HG02870 (cell line): ENCODE data around the gene PROCA1.
A peak's percentile ranks its signal among the peaks of the same experiment; 100 is the strongest.

Experiments
- ATAC-seq: cut with Tn5 transposase; IDR thresholded peaks from one replicate; pipeline ENCODE4 v1.9.1; 2021; ENCODE audit warnings: mild to moderate bottlenecking, moderate library complexity; ENCODE audit not compliant: unreplicated experiment

The PROCA1 gene, protein sequence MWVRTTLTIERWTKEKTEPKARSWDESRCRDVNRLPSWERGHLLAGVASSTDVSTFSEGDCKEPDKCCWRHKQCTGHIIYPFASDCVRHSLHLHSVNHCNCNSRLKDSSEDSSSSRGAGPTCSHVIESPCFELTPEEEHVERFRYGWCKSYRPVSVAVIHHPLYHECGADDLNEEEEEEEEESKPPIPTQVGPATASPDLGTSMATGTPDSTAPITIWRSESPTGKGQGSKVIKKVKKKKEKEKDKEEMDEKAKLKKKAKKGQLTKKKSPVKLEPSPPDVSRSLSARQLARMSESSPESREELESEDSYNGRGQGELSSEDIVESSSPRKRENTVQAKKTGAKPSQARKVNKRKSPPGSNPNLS

GRCh38 chr17:28711723-28712031, at the start of gene PROCA1:
PROCA1 (minus strand) TSS chr17:28711888; CDS start chr17:28711660, 228 bp downstream.
- ATAC-seq, result peak; percentile 15

- ATAC-seq, result no peak
Measured at GRCh38 chr17:28760601-28761562, 49.2 kb upstream of the PROCA1 start.

- ATAC-seq, result no peak
Measured at GRCh38 chr17:28759256-28759865, 47.7 kb upstream of the PROCA1 start.

DNA sequence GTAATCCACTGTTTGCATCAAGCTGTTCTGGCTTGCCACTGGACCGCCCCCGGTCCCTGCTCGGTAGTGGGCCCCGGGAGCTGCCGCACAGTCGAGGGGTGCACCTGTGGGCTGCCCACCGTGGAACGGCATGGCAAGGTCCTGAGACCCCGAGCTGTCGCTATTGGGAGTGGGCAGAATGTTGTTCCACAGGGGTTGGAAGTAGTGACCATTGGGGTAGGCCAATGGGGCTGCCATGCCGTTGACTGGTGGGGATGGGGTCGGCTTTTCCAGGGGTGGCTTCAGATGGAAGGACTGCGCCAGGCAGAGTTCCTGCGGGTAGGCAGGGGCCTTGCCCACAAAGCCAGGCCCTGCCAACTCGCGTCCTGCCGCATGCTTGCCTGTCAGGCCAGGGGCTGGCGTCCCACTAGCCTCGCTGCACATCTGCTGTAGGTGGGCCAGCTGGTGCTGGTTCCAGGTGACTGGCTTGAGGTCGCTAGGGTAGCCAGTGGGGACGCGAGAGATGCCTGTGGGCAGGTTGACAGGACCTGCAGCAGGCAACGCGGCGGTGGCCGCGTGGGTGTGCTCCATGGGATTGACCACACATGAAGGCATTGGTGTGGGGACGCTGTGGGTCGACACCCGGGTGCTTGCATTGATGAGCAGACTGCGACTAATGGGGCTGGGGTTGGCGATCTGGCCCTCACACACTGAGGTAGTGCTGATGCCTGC, 46.9 kb upstream of the PROCA1 start:
- ATAC-seq, result no peak

- ATAC-seq, result no peak
Measured at GRCh38 chr17:28756049-28756804, 44.5 kb upstream of the PROCA1 start.

- ATAC-seq, result no peak
Measured at GRCh38 chr17:28755486-28755885, 43.8 kb upstream of the PROCA1 start.

- no peak for ATAC-seq
Measured at GRCh38 chr17:28751600-28752366, 40.1 kb upstream of the PROCA1 start.

DNA sequence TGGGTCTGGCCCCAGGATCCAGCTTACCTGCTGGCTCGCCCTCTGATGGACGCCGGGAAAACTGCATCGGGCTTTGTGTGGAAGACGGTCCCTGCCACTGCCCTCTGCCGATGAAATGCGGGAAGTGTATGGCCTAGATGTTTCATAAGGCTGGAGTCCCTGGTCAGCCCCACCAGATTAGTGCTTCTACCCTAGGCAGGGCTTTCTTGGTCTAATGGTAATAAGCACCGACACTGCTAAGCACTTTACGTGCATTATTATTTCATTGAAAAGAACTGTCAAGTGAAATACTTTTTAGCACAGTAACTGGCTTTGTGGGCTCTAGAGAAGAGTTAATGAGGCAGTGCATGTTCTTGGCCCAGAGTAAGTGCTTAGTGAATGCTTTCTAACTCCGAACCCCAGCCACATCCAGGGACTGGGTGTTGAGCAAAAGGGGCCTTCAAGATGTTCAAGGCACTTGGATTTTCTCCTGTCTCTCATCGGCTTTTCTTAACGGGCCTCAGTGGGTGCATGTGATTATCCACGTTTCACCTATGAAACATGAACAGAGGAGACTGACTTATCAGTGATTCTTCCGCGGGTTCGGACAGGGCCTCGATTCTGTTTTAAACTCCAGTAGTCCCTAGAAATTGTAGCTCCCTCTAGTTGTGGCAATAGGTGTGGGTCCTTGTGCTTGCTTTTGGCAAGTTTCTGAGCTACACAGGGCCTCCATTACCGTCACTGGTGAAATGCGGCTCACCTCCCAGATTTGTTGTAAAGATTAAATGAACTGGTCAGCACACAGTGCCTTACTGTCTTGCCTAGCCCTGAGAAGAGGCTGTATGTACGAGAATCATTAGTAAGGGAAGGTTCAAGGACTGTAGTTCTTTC, 38.7 kb upstream of the PROCA1 start:
- ATAC-seq, result peak; percentile 58

DNA sequence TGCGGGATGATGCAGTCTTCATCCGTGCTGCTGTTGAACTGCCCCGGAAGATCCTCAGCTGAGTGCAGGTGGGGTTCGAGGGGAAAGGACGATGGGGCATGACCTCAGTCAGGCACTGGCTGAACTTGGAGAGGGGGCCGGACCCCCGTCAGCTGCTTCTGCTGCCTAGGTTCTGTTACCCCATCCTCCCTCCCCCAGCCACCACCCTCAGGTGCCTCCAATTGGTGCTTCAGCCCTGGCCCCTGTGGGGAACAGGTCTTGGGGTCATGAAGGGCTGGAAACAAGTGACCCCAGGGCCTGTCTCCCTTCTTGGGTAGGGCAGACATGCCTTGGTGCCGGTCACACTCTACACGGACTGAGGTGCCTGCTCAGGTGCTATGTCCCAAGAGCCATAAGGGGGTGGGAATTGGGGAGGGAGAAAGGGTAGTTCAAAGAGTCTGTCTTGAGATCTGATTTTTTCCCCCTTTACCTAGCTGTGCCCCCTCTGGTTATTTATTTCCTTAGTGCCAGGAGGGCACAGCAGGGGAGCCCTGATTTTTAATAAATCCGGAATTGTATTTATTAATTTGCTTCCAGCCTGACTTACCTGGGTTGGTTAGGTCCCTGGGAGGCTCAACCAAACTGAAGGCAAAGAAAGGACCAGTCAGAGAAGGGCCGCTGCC, 38.0 kb upstream of the PROCA1 start:
- ATAC-seq, result no peak

DNA sequence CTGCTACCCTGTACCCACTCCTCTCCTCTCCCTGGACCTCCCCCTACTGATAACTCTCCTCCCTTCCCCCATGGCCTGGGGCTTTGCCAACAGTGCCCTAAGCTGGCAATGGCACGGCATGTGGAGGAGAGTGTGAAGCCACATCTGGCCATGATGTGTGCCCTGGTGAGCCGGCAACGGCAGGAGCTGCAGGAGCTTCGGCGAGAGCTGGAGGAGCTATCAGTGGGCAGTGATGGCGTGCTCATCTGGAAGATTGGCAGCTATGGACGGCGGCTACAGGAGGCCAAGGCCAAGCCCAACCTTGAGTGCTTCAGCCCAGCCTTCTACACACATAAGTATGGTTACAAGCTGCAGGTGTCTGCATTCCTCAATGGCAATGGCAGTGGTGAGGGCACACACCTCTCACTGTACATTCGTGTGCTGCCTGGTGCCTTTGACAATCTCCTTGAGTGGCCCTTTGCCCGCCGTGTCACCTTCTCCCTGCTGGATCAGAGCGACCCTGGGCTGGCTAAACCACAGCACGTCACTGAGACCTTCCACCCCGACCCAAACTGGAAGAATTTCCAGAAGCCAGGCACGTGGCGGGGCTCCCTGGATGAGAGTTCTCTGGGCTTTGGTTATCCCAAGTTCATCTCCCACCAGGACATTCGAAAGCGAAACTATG, 37.3 kb upstream of the PROCA1 start:
- ATAC-seq, result no peak

DNA sequence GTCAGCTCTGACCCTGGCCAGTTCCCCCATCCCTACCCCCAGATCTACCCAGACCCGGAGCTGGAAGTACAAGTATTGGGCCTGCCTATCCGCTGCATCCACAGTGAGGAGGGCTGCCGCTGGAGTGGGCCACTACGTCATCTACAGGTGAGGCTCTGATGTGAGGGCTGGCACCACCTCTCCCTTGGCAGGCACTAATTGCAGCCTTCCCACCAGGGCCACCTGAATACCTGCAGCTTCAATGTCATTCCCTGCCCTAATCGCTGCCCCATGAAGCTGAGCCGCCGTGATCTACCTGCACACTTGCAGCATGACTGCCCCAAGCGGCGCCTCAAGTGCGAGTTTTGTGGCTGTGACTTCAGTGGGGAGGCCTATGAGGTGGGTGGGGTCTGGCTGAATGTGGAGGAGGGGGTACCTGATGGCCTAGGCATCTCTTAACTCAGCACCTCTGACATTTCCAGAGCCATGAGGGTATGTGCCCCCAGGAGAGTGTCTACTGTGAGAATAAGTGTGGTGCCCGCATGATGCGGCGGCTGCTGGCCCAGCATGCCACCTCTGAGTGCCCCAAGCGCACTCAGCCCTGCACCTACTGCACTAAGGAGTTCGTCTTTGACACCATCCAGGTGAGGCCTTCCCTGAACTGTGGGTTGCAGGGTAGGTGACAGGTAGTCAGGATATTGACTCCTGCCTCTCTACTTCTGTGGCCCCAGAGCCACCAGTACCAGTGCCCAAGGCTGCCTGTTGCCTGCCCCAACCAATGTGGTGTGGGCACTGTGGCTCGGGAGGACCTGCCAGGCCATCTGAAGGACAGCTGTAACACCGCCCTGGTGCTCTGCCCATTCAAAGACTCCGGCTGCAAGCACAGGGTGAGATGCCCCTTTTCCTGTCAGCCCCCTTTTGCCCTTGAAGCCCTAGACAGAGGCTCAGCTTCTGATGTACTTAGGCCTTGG, 36.4 kb upstream of the PROCA1 start:
- ATAC-seq, result no peak

GRCh38 chr17:28747051-28747691, 35.5 kb upstream of the PROCA1 start:
- no peak for ATAC-seq

DNA sequence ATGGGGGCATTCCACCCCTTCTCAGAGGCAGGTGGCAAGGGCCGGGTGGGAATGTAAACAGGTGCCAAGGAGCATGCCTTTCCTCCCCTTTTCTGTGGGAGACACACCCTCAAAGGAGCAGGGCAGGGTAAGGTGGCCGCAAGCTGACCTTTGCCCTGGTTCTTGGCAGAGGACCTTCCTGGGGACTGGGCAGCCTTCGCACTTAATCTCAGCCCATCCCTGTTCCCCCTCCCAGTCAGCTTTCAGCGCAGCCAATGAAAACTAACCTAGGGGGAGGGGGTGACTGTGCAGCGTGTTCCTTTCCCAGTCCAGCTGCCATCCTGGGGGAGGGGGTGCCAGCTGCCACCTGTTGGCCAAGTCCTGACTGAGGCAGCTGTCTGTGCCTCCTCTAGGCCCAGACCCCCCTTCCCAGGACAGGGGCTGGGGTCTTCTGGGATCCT, 34.9 kb upstream of the PROCA1 start:
- no peak for ATAC-seq

DNA sequence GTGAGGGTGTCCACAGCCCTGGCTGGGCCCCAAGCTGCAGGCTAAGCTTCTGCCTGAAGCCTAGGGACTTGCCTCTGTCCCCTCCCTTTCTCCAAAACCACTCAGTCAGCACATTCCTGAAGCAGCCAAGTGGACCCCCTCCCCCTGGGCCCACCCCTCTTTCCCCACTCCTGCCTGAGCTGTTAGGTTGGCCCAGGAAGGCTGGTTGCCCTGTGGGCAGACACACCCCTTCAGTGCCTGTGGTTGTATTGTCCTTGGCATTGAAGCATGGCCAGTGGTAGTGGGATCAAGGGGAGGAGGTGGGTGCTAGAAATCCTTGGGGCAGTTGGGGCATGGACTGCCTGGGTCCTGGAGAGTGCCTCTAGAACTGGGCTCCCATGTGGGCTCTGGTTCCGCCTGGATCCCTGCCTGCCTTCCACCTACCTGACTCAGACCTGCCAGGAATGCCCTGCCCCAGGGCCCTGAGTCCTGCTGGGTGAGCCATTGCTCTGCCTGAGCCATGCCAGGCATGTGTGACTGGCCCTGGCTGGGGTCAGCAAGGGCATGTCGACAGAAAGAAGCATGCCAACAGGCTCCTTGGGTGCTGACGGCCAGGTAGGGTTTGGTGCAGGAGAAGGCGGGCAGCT, 34.2 kb upstream of the PROCA1 start:
- ATAC-seq, result no peak
